Cardiac muscle cell (in vitro differentiated cells and primary cell): Measurements from ENCODE around the gene IL6. TPM values are rescaled to one million over a fixed set of nuclear protein-coding genes. Genes with fewer than 3 reads are reported as not detected.
"Not testable (repeated sequence)": the region's sequence is repeated elsewhere in the genome, so short reads cannot be mapped to it uniquely, and the experiment has no call there.

Experiments
- DNase-seq, 2 donors: peaks; one replicate each; pipeline versions ENCODE4 v3.0.0 to v3.0.0-alpha.2; 2010 to 2017; ENCODE audit warnings: low read depth in 1 of 2, low spot score in 1 of 2
- H3K27ac ChIP-seq: fragments of 200-600 bp; sonication (generic); 2 replicates; pipeline ENCODE4 v1.5.1; 2016
- H3K27me3 ChIP-seq: fragments of 200-600 bp; sonication (generic); 2 replicates; pipeline ENCODE4 v1.6.0; 2016; ENCODE audit warnings: control low read depth
- H3K36me3 ChIP-seq: fragments of 200-600 bp; sonication (generic); 2 replicates; pipeline ENCODE4 v1.5.1; 2016; ENCODE audit warnings: control low read depth
- H3K4me1 ChIP-seq: fragments of 200-600 bp; sonication (generic); 2 replicates; pipeline ENCODE4 v1.8.1; 2017; ENCODE audit warnings: low read depth, mild to moderate bottlenecking, mixed run types
- H3K4me3 ChIP-seq: fragments of 200-600 bp; sonication (generic); 2 replicates; pipeline ENCODE4 v1.5.1; 2016; ENCODE audit warnings: mild to moderate bottlenecking
- H3K9me3 ChIP-seq: fragments of 200-600 bp; sonication (generic); 2 replicates; pipeline ENCODE4 v1.5.1; 2017; ENCODE audit warnings: low read depth, mild to moderate bottlenecking, control low read depth
- CTCF ChIP-seq: IDR thresholded peaks from 2 replicates; pipeline ENCODE4 v1.5.1; 2012; ENCODE audit warnings: low read depth, mild to moderate bottlenecking, low read length
- polyA plus RNA-seq: library from polyadenylated mRNA; unstranded; fragments of >200 nt; fragmentation: Nextera tagmentation; extraction: Ambion mirVana; gene quantifications from 2 replicates; pipeline ENCODE4 v1.2.1, GENCODE V29; 2016
- total RNA-seq: library from RNA; depleted of rRNA; stranded (reverse); fragments of >200 nt; gene quantifications from 2 replicates; pipeline ENCODE4 v1.2.3, GENCODE V29; 2016

IL6 gene
- total and polyA plus RNA-seq, 2 experiments from 2014 or later: not detected

GRCh38 chr7:22776964-22777363, 50.0 kb downstream of the IL6 start:
- TF ChIP-seq CTCF: no peak
- Histone ChIP-seq H3K4me1 (no peaks in the 10 kb centered on the region), H3K9me3 (no peaks in the 10 kb centered on the region), H3K27ac (no peak overlapping the region), H3K27me3 (no peaks in the 10 kb centered on the region), H3K36me3 (no peaks in the 10 kb centered on the region), H3K4me3 (no peak overlapping the region)
- no peak for DNase-seq

- not testable (repeated sequence) for H3K27ac ChIP-seq, H3K36me3 ChIP-seq, H3K4me3 ChIP-seq, H3K9me3 ChIP-seq, DNase-seq, H3K27me3 ChIP-seq, H3K4me1 ChIP-seq
These were observed 52.8 kb downstream of the IL6 start for GRCh38 chr7:22779730-22780323.

GRCh38 chr7:22781230-22781711, 54.3 kb downstream of the IL6 start:
- Histone ChIP-seq H3K27me3 (no peaks in the 10 kb centered on the region), H3K4me3 (no peak overlapping the region), H3K4me1 (peaks cover 4% of the 10 kb centered on the region), H3K36me3 (no peaks in the 10 kb centered on the region), H3K27ac (no peak overlapping the region), H3K9me3 (no peaks in the 10 kb centered on the region)
- DNase-seq: peak in 1 of 2 donors; percentile 89
- TF ChIP-seq CTCF: no peak

Other genes with a start within 250 kb of the IL6 start
- gene STEAP1B, start 227.0 kb upstream of the IL6 start, total RNA-seq: 0.11 TPM in 1 of 2 replicates, not detected in the other
- gene STEAP1B, start 227.0 kb upstream of the IL6 start, polyA plus RNA-seq: 0.16 TPM in 1 of 2 replicates, not detected in the other
- 58.7 and 113 TPM in 2 replicates for gene TOMM7, start 95.6 kb downstream of the IL6 start, total RNA-seq
- 317 and 390 TPM in 2 replicates for gene TOMM7, start 95.6 kb downstream of the IL6 start, polyA plus RNA-seq